GM23338 (cell line): ENCODE measurements around the gene CABLES2. TPM values are rescaled to one million over a fixed set of nuclear protein-coding genes. Genes with fewer than 3 reads are reported as not detected.

Experiments
- ATAC-seq: fragments of 200-7000 bp; cut with Tn5 transposase; 3 replicates; pipeline ENCODE4 v1.9.1; 2020
- DNase-seq: peaks from one replicate; pipeline ENCODE4 v3.0.0-alpha.2; 2015; ENCODE audit warnings: low spot score
- H2AFZ ChIP-seq: fragments of 200-600 bp; sonication (generic); 2 replicates; pipeline ENCODE4 v1.8.0; 2016; ENCODE audit warnings: antibody characterized with exemption, mild to moderate bottlenecking, moderate library complexity
- H3F3A ChIP-seq: fragments of 200-600 bp; sonication (generic); replicated peaks from 2 replicates; pipeline ENCODE4 v1.8.0; 2017; ENCODE audit warnings: antibody characterized with exemption, mixed run types, low read depth
- H3K27ac ChIP-seq: fragments of 200-600 bp; sonication (generic); 2 replicates; pipeline ENCODE4 v1.6.1; 2016; ENCODE audit warnings: low read depth
- H3K27me3 ChIP-seq: fragments of 200-600 bp; sonication (generic); 2 replicates; pipeline ENCODE4 v1.8.0; 2016; ENCODE audit warnings: mild to moderate bottlenecking, mixed run types, moderate library complexity; ENCODE audit not compliant: insufficient read depth
- H3K36me3 ChIP-seq: fragments of 200-600 bp; sonication (generic); 2 replicates; pipeline ENCODE4 v1.8.0; 2016; ENCODE audit warnings: mild to moderate bottlenecking; ENCODE audit not compliant: insufficient read depth
- H3K4me1 ChIP-seq: fragments of 200-600 bp; sonication (generic); 2 replicates; pipeline ENCODE4 v1.8.0; 2016; ENCODE audit warnings: mild to moderate bottlenecking, moderate library complexity; ENCODE audit not compliant: insufficient read depth
- H3K4me2 ChIP-seq: fragments of 200-600 bp; sonication (generic); 2 replicates; pipeline ENCODE4 v1.7.1; 2017; ENCODE audit warnings: mixed run types
- H3K4me3 ChIP-seq: fragments of 200-600 bp; sonication (generic); 2 replicates; pipeline ENCODE4 v1.6.1; 2016; ENCODE audit warnings: mixed run types
- H3K79me2 ChIP-seq: fragments of 200-600 bp; sonication (generic); replicated peaks from 2 replicates; pipeline ENCODE4 v1.8.0; 2017; ENCODE audit warnings: mild to moderate bottlenecking; ENCODE audit not compliant: insufficient read depth
- H3K9me2 ChIP-seq: fragments of 200-600 bp; sonication (generic); 2 replicates; pipeline ENCODE4 v1.8.0; 2017; ENCODE audit not compliant: insufficient read depth
- H4K20me1 ChIP-seq: fragments of 200-600 bp; sonication (generic); replicated peaks from 2 replicates; pipeline ENCODE4 v1.8.0; 2017; ENCODE audit warnings: mild to moderate bottlenecking; ENCODE audit not compliant: insufficient read depth
- H3K27ac Mint-ChIP-seq: 2 replicates; pipeline ENCODE4 v1.8.0; 2020; ENCODE audit warnings: inconsistent platforms, mild to moderate bottlenecking, moderate library complexity, mixed read lengths
- H3K27me3 Mint-ChIP-seq: 3 replicates; pipeline ENCODE4 v1.8.0; 2022; ENCODE audit warnings: low read depth, mild to moderate bottlenecking, moderate library complexity, mixed read lengths, inconsistent platforms; ENCODE audit not compliant: insufficient read depth, poor library complexity
- H3K36me3 Mint-ChIP-seq: 3 replicates; pipeline ENCODE4 v1.8.0; 2021; ENCODE audit warnings: low read depth, mild to moderate bottlenecking, inconsistent platforms, moderate library complexity, mixed read lengths
- H3K4me1 Mint-ChIP-seq: 3 replicates; pipeline ENCODE4 v1.8.0; 2020; ENCODE audit warnings: mild to moderate bottlenecking, inconsistent platforms, mixed read lengths
- H3K4me3 Mint-ChIP-seq: 3 replicates; pipeline ENCODE4 v1.8.0; 2021; ENCODE audit warnings: moderate library complexity, mild to moderate bottlenecking, inconsistent platforms, mixed read lengths
- H3K9me3 Mint-ChIP-seq: 3 replicates; pipeline ENCODE4 v1.8.0; 2020; ENCODE audit warnings: moderate library complexity, mild to moderate bottlenecking, inconsistent platforms, mixed read lengths
- CREB1 ChIP-seq: fragments of 250-450 bp; sonication (Bioruptor Pico); IDR thresholded peaks from 2 replicates; pipeline ENCODE4 v1.5.0; 2020; ENCODE audit warnings: low read depth, mild to moderate bottlenecking, moderate library complexity
- CTCF ChIP-seq, 2 experiments: fragments of 200-600 bp in 1 of 2; sonication (generic) in 1 of 2; conservative IDR thresholded peaks; 2 replicates each; pipeline versions ENCODE4 v1.5.1 to v1.6.1; 2016 to 2017; ENCODE audit warnings: antibody characterized with exemption in 2 of 2, low read depth in 2 of 2, mild to moderate bottlenecking in 2 of 2, moderate library complexity in 1 of 2
- EZH2 ChIP-seq: fragments of 200-600 bp; sonication (generic); IDR thresholded peaks from one replicate; pipeline ENCODE4 v1.8.0; 2017; ENCODE audit warnings: antibody characterized with exemption, mild to moderate bottlenecking, low read depth; ENCODE audit not compliant: unreplicated experiment
- EZH2phosphoT487 ChIP-seq: fragments of 200-600 bp; sonication (generic); IDR thresholded peaks from one replicate; pipeline ENCODE4 v1.8.1; 2018; ENCODE audit warnings: antibody characterized with exemption; ENCODE audit not compliant: unreplicated experiment
- JUNB ChIP-seq: IDR thresholded peaks from one replicate; pipeline ENCODE4 v1.6.1; 2016; ENCODE audit warnings: antibody characterized with exemption; ENCODE audit not compliant: unreplicated experiment
- REST ChIP-seq: IDR thresholded peaks from one replicate; pipeline ENCODE4 v1.6.1; 2018; ENCODE audit warnings: antibody characterized with exemption; ENCODE audit not compliant: unreplicated experiment
- STAT1 ChIP-seq: IDR thresholded peaks from one replicate; pipeline ENCODE4 v1.6.1; 2016; ENCODE audit warnings: antibody characterized with exemption; ENCODE audit not compliant: unreplicated experiment
- polyA plus RNA-seq: library from polyadenylated mRNA; unstranded; fragments of >200 nt; fragmentation: Nextera tagmentation; extraction: Ambion mirVana; gene quantifications from 2 replicates; pipeline ENCODE4 v1.2.1, GENCODE V29; 2016
- total RNA-seq: library from RNA; depleted of rRNA; stranded (reverse); fragments of >200 nt; shearing (Covaris generic); gene quantifications from 2 replicates; pipeline ENCODE4 v1.2.3, GENCODE V29; 2014
- TF ChIP-seq, protein P1 (sequence below): IDR thresholded peaks from 2 replicates; pipeline ENCODE4 v1.6.1; 2016; ENCODE audit warnings: antibody characterized with exemption

The CABLES2 gene
- total and polyA plus RNA-seq, 2 experiments from 2014 or later: 4.3 to 12.7 TPM

GRCh38 chr20:62424249-62425107 lies 17.4 kb upstream of the CABLES2 start:
- Histone ChIP-seq H3K79me2 (no peaks in the 10 kb centered on the region), H3K4me2 (no peak overlapping the region), H2AFZ (no peak overlapping the region), H3K4me3 (no peak overlapping the region), H3K27ac (no peak overlapping the region), H3F3A (peaks cover 12% of the 10 kb centered on the region), H3K27me3 (no peaks in the 10 kb centered on the region), H3K36me3 (no peaks in the 10 kb centered on the region), H4K20me1 (no peaks in the 10 kb centered on the region), H3K4me1 (peaks cover 16% of the 10 kb centered on the region), H3K9me2 (no peaks in the 10 kb centered on the region)
- no peak overlapping the region for H3K27ac Mint-ChIP-seq
- no peak for DNase-seq
- no peak overlapping the region for H3K4me3 Mint-ChIP-seq
- H3K9me3 Mint-ChIP-seq: no peaks in the 10 kb centered on the region
- ATAC-seq: no peak
- TF ChIP-seq EZH2: no peak
- no peak for TF ChIP-seq STAT1
- TF ChIP-seq EZH2phosphoT487: no peak
- TF ChIP-seq, protein P1, sequence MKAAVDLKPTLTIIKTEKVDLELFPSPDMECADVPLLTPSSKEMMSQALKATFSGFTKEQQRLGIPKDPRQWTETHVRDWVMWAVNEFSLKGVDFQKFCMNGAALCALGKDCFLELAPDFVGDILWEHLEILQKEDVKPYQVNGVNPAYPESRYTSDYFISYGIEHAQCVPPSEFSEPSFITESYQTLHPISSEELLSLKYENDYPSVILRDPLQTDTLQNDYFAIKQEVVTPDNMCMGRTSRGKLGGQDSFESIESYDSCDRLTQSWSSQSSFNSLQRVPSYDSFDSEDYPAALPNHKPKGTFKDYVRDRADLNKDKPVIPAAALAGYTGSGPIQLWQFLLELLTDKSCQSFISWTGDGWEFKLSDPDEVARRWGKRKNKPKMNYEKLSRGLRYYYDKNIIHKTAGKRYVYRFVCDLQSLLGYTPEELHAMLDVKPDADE: no peak
- TF ChIP-seq CREB1 (CRISPR knock-in tag): no peak
- no peak for TF ChIP-seq JUNB
- no peak for TF ChIP-seq REST
- H3K27me3 Mint-ChIP-seq: peaks cover 6% of the 10 kb centered on the region
- H3K36me3 Mint-ChIP-seq: no peaks in the 10 kb centered on the region
- peaks cover 37% of the 10 kb centered on the region for H3K4me1 Mint-ChIP-seq

DNA sequence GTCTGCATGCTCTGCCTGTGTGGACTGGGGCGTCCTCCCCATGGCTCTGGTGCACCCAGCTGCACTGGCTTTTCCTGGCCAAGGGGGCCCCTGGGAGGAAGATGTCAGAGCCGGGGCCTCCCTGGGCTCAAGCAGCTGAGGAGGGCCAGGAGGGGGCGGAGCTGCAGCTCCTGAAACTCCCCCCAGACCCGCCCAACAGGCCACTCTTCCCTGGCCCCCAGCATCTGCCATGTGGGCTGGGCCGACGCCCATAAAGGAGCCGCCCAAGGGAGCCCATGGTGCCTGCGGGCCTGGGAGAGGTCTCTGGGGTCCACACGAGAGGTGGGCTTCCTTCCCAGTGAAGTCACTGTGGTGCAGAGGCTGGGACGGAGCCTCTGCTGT lies 16.2 kb upstream of the CABLES2 start:
- no peak overlapping the region for H3K4me2 ChIP-seq
- DNase-seq (no peak), ATAC-seq (peak; percentile 2; the same call in 1 of the 3 replicates)
- no peaks in the 10 kb centered on the region for H3K27me3 ChIP-seq
- H3K36me3 ChIP-seq: no peaks in the 10 kb centered on the region
- Mint-ChIP-seq H3K9me3 (no peaks in the 10 kb centered on the region), H3K4me3 (no peak overlapping the region), H3K27me3 (peaks cover 4% of the 10 kb centered on the region), H3K27ac (no peak overlapping the region), H3K4me1 (peaks cover 25% of the 10 kb centered on the region), H3K36me3 (no peaks in the 10 kb centered on the region)
- no peak overlapping the region for H3K27ac ChIP-seq
- H3K9me2 ChIP-seq: no peaks in the 10 kb centered on the region
- H3K79me2 ChIP-seq: no peaks in the 10 kb centered on the region
- no peaks in the 10 kb centered on the region for H4K20me1 ChIP-seq
- TF ChIP-seq CTCF (conservative IDR thresholded peaks at IDR 0.05; ENCODE audit: low read depth in 2 of 2) (0 out of 4 replicates have a peak, but pooled peaks of 1 of the 2 experiments have one; percentile 7), EZH2phosphoT487 (no peak)
- no peak overlapping the region for H3K4me3 ChIP-seq
- H2AFZ ChIP-seq: no peak overlapping the region
- peaks cover 12% of the 10 kb centered on the region for H3F3A ChIP-seq
- H3K4me1 ChIP-seq: peaks cover 16% of the 10 kb centered on the region
